HepG2 (cell line): Measurements from ENCODE around the gene STAMBPL1. TPM values are rescaled to one million over a fixed set of nuclear protein-coding genes. Genes with fewer than 3 reads are reported as not detected.

Experiments used
- ATAC-seq: fragments of 200-7000 bp; cut with Tn5 transposase; 3 replicates; pipeline ENCODE4 v1.9.1; 2020; ENCODE audit warnings: mild to moderate bottlenecking, moderate library complexity
- BruUV-seq: library from RNA; stranded (reverse); fragments of 400-500 nt; replicated peaks from 2 replicates; lab custom pipeline; 2021; lab: Mats Ljungman, UMichigan
- CTCF ChIA-PET: fragments of 300-600 bp; formaldehyde crosslinking; extraction: SDS; loops from one replicate; lab custom pipeline; 2021; ENCODE audit warnings: low total read pairs, inconsistent platforms, low intra/inter-chr PET ratio; lab: Yijun Ruan, JAX
- POLR2A ChIA-PET: fragments of 350-600 bp; sonication (Branson Sonifier 250); formaldehyde crosslinking; loops from one replicate; lab custom pipeline; 2020; ENCODE audit warnings: antibody characterized with exemption, inconsistent platforms; lab: Yijun Ruan, JAX
- DNase-seq: peaks from one replicate; pipeline ENCODE4 v3.0.0-alpha.2; 2015; ENCODE audit warnings: low spot score
- FAIRE-seq: peaks from 3 replicates; lab custom pipeline; 2011; peaks lifted over from hg19 to GRCh38; lab: Jason Lieb, UNC
- H2AFZ ChIP-seq: one replicate; pipeline ENCODE4 v1.6.1; 2011; ENCODE audit warnings: low read length, inconsistent platforms
- H3K27ac ChIP-seq: fragments of 300-600 bp; 3 replicates; pipeline ENCODE4 v1.8.0; 2011; ENCODE audit warnings: mixed run types, mild to moderate bottlenecking, mixed read lengths, low read length, inconsistent platforms; ENCODE audit not compliant: insufficient read depth; ENCODE audit errors: extremely low read length
- H3K27me3 ChIP-seq, 2 experiments: fragments of 200-600 bp in 1 of 2; 2 replicates in 1 of 2; 3 replicates in 1 of 2; pipeline versions ENCODE4 v1.6.0 to v1.8.0; 2011; ENCODE audit warnings: low read length in 2 of 2, mild to moderate bottlenecking in 2 of 2, moderate library complexity in 2 of 2, inconsistent platforms in 1 of 2; ENCODE audit not compliant: insufficient read depth in 2 of 2, control insufficient read depth in 1 of 2
- H3K36me3 ChIP-seq, 2 experiments: fragments of 200-600 bp in 1 of 2; replicated peaks in 1 of 2; 2 replicates in 1 of 2; 3 replicates in 1 of 2; pipeline versions ENCODE4 v1.5.1 to v1.8.0; 2011; ENCODE audit warnings: low read length in 2 of 2, inconsistent platforms in 1 of 2; ENCODE audit not compliant: insufficient read depth in 2 of 2, control insufficient read depth in 1 of 2
- H3K4me1 ChIP-seq: 2 replicates; pipeline ENCODE4 v1.5.1; 2012; ENCODE audit warnings: low read length, inconsistent platforms; ENCODE audit not compliant: insufficient read depth
- H3K4me2 ChIP-seq: 2 replicates; pipeline ENCODE4 v1.6.0; 2011; ENCODE audit warnings: low read depth, low read length, inconsistent platforms
- H3K4me3 ChIP-seq, 3 experiments: fragments of 200-600 bp in 1 of 3; sonication (generic), shearing (Covaris generic) in 1 of 3; replicated peaks in 1 of 3; 2 replicates each; pipeline ENCODE4 v1.5.1; 2011 to 2016; ENCODE audit warnings: low read length in 3 of 3, inconsistent platforms in 2 of 3, low read depth in 2 of 3, mild to moderate bottlenecking in 2 of 3, control low read depth in 1 of 3, mixed read lengths in 1 of 3; ENCODE audit not compliant: insufficient read depth in 1 of 3
- H3K79me2 ChIP-seq: one replicate; pipeline ENCODE4 v1.6.1; 2011; ENCODE audit warnings: low read length, inconsistent platforms; ENCODE audit not compliant: insufficient read depth
- H3K9ac ChIP-seq: 2 replicates; pipeline ENCODE4 v1.6.0; 2011; ENCODE audit warnings: mild to moderate bottlenecking, low read depth, low read length, inconsistent platforms; ENCODE audit not compliant: insufficient read depth
- H3K9me3 ChIP-seq: 2 replicates; pipeline ENCODE4 v1.5.1; 2012; ENCODE audit warnings: mild to moderate bottlenecking, low read length
- H4K20me1 ChIP-seq: 2 replicates; pipeline ENCODE4 v1.6.0; 2011; ENCODE audit warnings: inconsistent platforms, mild to moderate bottlenecking, low read length, moderate library complexity; ENCODE audit not compliant: insufficient read depth
- GATA4 ChIP-seq: sonication (generic); IDR thresholded peaks from 2 replicates; pipeline ENCODE4 v1.6.1; 2016; ENCODE audit warnings: antibody characterized with exemption, low read depth, borderline replicate concordance
- KAT2B ChIP-seq: fragments of 150-350 bp; IDR thresholded peaks from 2 replicates; pipeline ENCODE4 v1.6.1; 2014; ENCODE audit warnings: low read depth, low read length, borderline replicate concordance
- MTF2 ChIP-seq: sonication (generic); formaldehyde crosslinking; IDR thresholded peaks from 2 replicates; pipeline ENCODE4 v1.5.0; 2020; ENCODE audit warnings: missing genetic modification reagents, borderline replicate concordance
- NR2F6 ChIP-seq, 2 experiments: IDR thresholded peaks; 2 replicates each; pipeline ENCODE4 v1.6.1; 2016; ENCODE audit warnings: antibody characterized with exemption in 1 of 2, mild to moderate bottlenecking in 1 of 2
- RAD21 ChIP-seq: fragments of 450-650 bp; formaldehyde crosslinking; IDR thresholded peaks from 2 replicates; pipeline ENCODE4 v1.5.0; 2020; ENCODE audit warnings: mild to moderate bottlenecking
- ZFP36 ChIP-seq: fragments of 150-350 bp; IDR thresholded peaks from 2 replicates; pipeline ENCODE4 v1.6.1; 2018; ENCODE audit warnings: borderline replicate concordance, low read length, low read depth; ENCODE audit not compliant: partially characterized antibody
- ZNF296 ChIP-seq: sonication (generic); formaldehyde crosslinking; conservative IDR thresholded peaks from 2 replicates; pipeline ENCODE4 v1.5.0; 2020; ENCODE audit warnings: mild to moderate bottlenecking, missing genetic modification reagents
- ZNF672 ChIP-seq: sonication (generic); formaldehyde crosslinking; IDR thresholded peaks from 2 replicates; pipeline ENCODE4 v1.8.1; 2022; ENCODE audit warnings: missing genetic modification reagents
- ZNF841 ChIP-seq: sonication (generic); formaldehyde crosslinking; IDR thresholded peaks from 2 replicates; pipeline ENCODE4 v1.8.1; 2023; ENCODE audit warnings: missing genetic modification reagents, borderline replicate concordance
- WGBS: methylation state at CpG from one replicate; pipeline ENCODE4 v1.1.6; 2017; ENCODE audit warnings: low lambda C conversion rate; 5-methylcytosine and 5-hydroxymethylcytosine counted together
- in situ Hi-C: cut with HindIII; loops from 2 replicates; pipeline ENCODE4 v1.10.0; 2017; ENCODE audit warnings: low pct_unique_long_range_greater_than_20kb; ENCODE audit not compliant: extremely low pct_ligation_motif_present
- intact Hi-C: fragments of 100-400 bp; cut with micrococcal nuclease; formaldehyde crosslinking; loops from one replicate; pipeline ENCODE4 v1.10.0; 2022; ENCODE audit not compliant: unreplicated experiment
- polyA plus RNA-seq, 8 experiments: library from polyadenylated mRNA; depleted of rRNA in 3 of 8; stranded (reverse) in 7 of 8; unstranded in 1 of 8; fragments of >200 nt; fragmentation: Illumina TruSeq in 4 of 8; extraction: Trizol in 4 of 8; gene quantifications; 2 replicates each; pipeline versions ENCODE4 v1.2.1 to v1.2.3, GENCODE V29; 2011 to 2016; ENCODE audit warnings: low read depth in 4 of 8, missing spikeins in 1 of 8, mixed read lengths in 1 of 8; ENCODE audit not compliant: insufficient read depth in 1 of 8
- total RNA-seq, 5 experiments: library from RNA; depleted of rRNA; stranded (reverse); fragments of >200 nt; fragmentation: Illumina TruSeq; extraction: Trizol; gene quantifications; 2 replicates each; pipeline ENCODE4 v1.2.3, GENCODE V29; 2016; ENCODE audit warnings: low read depth in 1 of 5

STAMBPL1 gene
- total and polyA plus RNA-seq, 2 of the 13 experiments (the other 11 are each of a cell fraction or from before 2014, with no cell fraction given) = 1.4 to 1.5 TPM

GRCh38 chr10:88848499-88848898 is 31.5 kb upstream of the STAMBPL1 start:
- Histone ChIP-seq H3K27me3 (no peaks in the 10 kb centered on the region; a peak in 1 of 5 replicates), H3K79me2 (no peaks in the 10 kb centered on the region), H3K9me3 (no peaks in the 10 kb centered on the region), H2AFZ (no peak overlapping the region), H3K36me3 (no peaks in the 10 kb centered on the region), H3K9ac (no peak overlapping the region), H3K4me3 (no peak overlapping the region), H3K4me2 (no peak overlapping the region), H3K4me1 (no peaks in the 10 kb centered on the region), H3K27ac (no peak overlapping the region), H4K20me1 (no peaks in the 10 kb centered on the region)
- in situ Hi-C loops (loop anchor here (25.0 kb wide), 1 partner anchor 364 kb away; the partner anchor contains the start of gene CH25H), intact Hi-C loops (no loop called here)
- no peak for FAIRE-seq
- no TSS peak for BruUV-seq
- ATAC-seq = no peak
- WGBS = 0% methylated on average over 1 of the region's 1 CpG
- POLR2A ChIA-PET = no interaction called here
- CTCF ChIA-PET = no interaction called here
- no peak for DNase-seq
- no peak for TF ChIP-seq GATA4
- no peak for TF ChIP-seq ZNF841 (CRISPR knock-in tag)
- TF ChIP-seq RAD21 (CRISPR knock-in tag) = no peak
- no peak for TF ChIP-seq MTF2 (CRISPR knock-in tag)
- TF ChIP-seq KAT2B = no peak
- no peak for TF ChIP-seq ZNF296
- TF ChIP-seq ZFP36 = no peak

GRCh38 chr10:88849234-88849633 is 30.8 kb upstream of the STAMBPL1 start:
- Histone ChIP-seq H3K36me3 (no peaks in the 10 kb centered on the region), H4K20me1 (no peaks in the 10 kb centered on the region), H3K79me2 (no peaks in the 10 kb centered on the region), H3K27ac (no peak overlapping the region), H3K4me1 (no peaks in the 10 kb centered on the region), H3K9ac (no peak overlapping the region), H3K4me2 (no peak overlapping the region), H2AFZ (no peak overlapping the region), H3K9me3 (no peaks in the 10 kb centered on the region), H3K4me3 (no peak overlapping the region), H3K27me3 (no peaks in the 10 kb centered on the region; a peak in 1 of 5 replicates)
- intact Hi-C loops (no loop called here), in situ Hi-C loops (loop anchor here (25.0 kb wide), 1 partner anchor 363 kb away; the partner anchor contains the start of gene CH25H)
- 0% methylated on average over 1 of the region's 1 CpG for WGBS
- CTCF ChIA-PET = no interaction called here
- BruUV-seq = no TSS peak
- POLR2A ChIA-PET = no interaction called here
- FAIRE-seq (no peak), DNase-seq (no peak), ATAC-seq (no peak)
- no peak for TF ChIP-seq ZNF672 (CRISPR knock-in tag)
- TF ChIP-seq NR2F6 (IDR thresholded peaks at IDR 0.05) = no peak
- no peak for TF ChIP-seq NR2F6 (CRISPR knock-in tag; IDR thresholded peaks at IDR 0.05)
